NB4 (cell line): ENCODE measurements around the gene SYVN1.

Experiments
- DNase-seq: peaks from one replicate; pipeline ENCODE4 v3.0.0; 2010; ENCODE audit warnings: low read depth
- H3K4me3 ChIP-seq: one replicate; pipeline ENCODE4 v1.5.1; 2011; ENCODE audit warnings: mild to moderate bottlenecking, low read depth, low read length, moderate library complexity
- CTCF ChIP-seq: IDR thresholded peaks from one replicate; pipeline ENCODE4 v1.5.1; 2012; ENCODE audit warnings: low read depth, low read length
- MAX ChIP-seq: IDR thresholded peaks from 2 replicates; pipeline ENCODE4 v1.6.1; 2011; ENCODE audit warnings: low read depth, low read length
- MYC ChIP-seq: IDR thresholded peaks from 2 replicates; pipeline ENCODE4 v1.6.1; 2011; ENCODE audit warnings: low read depth, low read length
- POLR2A ChIP-seq: IDR thresholded peaks from 2 replicates; pipeline ENCODE4 v1.6.1; 2011; ENCODE audit warnings: mild to moderate bottlenecking; ENCODE audit not compliant: insufficient read length; ENCODE audit errors: extremely low read depth

Gene SYVN1

DNA sequence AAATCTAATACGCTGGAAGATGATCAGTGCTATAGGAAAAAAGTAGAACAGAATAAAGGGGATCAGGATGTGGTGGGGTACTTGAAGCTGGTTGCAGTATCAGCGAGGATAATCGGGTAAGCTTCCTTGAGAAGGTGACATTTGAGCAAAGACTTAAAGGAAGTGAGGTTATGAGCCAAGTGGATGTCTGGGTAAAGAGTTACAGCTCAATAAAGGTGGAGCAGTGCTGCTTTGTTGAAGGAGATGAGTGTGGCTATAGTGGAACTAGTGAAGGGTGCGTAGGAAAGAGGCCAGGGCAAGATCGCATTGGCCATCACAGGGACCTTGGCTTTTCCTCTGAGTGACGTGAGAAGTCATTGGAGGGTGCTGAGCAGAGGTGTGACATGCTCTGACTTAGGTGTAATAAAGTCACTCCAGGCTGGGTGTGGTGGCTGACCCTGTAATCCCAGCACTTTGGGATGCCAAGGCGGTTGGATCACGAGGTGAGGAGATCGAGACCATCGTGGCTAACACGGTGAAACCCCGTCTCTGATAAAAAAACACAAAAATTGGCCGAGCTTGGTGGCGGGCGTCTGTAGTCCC is 2.3 kb upstream of the SYVN1 start:
- no peak for DNase-seq
- TF ChIP-seq MYC (no peak), MAX (no peak), POLR2A (no peak), CTCF (no peak)
- no peak overlapping the region for H3K4me3 ChIP-seq

GRCh38 chr11:65135633-65136145 is 1.4 kb upstream of the SYVN1 start:
- no peak for TF ChIP-seq POLR2A
- H3K4me3 ChIP-seq = peak overlapping the region; percentile 86
- no peak for DNase-seq

DNA sequence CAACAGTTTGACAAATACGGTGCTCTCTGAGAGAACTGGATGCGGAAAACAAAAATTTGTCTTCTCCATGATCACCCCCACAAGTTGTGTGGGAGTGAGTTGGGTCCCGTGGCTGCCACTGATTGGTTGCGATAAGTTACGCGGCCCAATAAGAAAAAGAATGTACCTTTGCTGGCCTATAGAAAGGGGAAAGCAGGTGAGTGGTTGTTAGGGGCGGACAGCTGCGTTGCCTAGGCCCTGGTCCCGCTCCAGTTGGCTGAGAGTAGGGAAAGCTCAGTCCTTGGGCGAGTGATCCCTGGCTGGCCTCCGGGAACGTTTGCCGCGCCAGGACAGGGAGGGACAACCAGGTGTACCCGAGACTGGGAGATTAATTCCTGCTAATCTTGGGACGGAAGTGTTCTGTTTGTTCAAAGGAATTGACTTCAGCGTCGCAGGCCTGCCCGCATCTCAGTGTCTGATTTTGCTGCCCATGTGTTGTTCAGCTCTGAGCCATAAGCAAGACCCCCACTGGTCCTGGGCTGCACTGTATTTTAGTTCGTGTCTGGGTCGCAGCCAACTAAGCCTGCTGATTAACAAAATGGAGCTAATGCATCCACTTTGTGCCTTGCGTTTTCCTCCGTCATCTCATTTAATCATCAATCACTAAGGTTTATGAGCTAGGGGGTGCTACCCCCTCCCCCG is 773 bp upstream of the SYVN1 start:
- peak overlapping the region; percentile 86 for H3K4me3 ChIP-seq
- TF ChIP-seq MYC (peak; percentile 19; the same call in 1 of the 2 replicates), MAX (peak; percentile 62; the same call in 1 of the 2 replicates), POLR2A (peak; percentile 80), CTCF (no peak)
- DNase-seq = peak; percentile 97

DNA sequence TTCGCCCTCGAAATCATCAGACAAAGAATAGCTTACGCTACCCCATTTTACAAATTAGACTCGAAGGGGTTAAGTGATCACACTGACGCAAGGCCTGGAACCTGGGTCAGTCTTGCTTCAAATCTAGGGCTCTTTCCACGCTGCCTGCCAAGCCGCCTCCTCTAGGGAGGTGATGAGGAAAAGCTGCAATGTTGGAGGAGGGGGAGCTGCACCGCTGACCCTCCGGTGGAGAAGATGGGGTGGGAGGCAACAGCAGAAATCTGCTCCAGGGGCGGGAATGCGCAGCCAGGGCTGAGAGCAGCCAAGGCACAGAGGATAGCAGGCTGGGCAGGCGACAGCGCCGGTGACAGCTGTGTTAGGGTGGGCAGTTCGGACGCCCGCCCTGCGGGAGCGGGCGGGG is 595 bp downstream of the SYVN1 start:
- DNase-seq = no peak
- TF ChIP-seq POLR2A = no peak
- TF ChIP-seq MYC = no peak
- TF ChIP-seq CTCF = no peak
- no peak for TF ChIP-seq MAX
- H3K4me3 ChIP-seq = peak overlapping the region; percentile 86

- peak; percentile 62 for DNase-seq
- no peak for TF ChIP-seq MAX
- no peak for TF ChIP-seq CTCF
- TF ChIP-seq MYC = no peak
- no peak for TF ChIP-seq POLR2A
- peak overlapping the region; percentile 86 for H3K4me3 ChIP-seq
Measured at GRCh38 chr11:65132988-65133700, 1.2 kb downstream of the SYVN1 start.

- TF ChIP-seq CTCF = no peak
- TF ChIP-seq MAX = no peak
- TF ChIP-seq POLR2A = no peak
- no peak for TF ChIP-seq MYC
- DNase-seq = peak; percentile 6
- H3K4me3 ChIP-seq = peak overlapping the region; percentile 86
Measured at GRCh38 chr11:65132238-65132987, 1.9 kb downstream of the SYVN1 start.
